Measurements from ENCODE around the gene SH2D3A. TPM values are rescaled to one million over a fixed set of nuclear protein-coding genes. Genes with fewer than 3 reads are reported as not detected.
"Not testable (repeated sequence)": the region's sequence is repeated elsewhere in the genome, so short reads cannot be mapped to it uniquely, and the experiment has no call there.

The SH2D3A gene
- polyA plus RNA-seq, 1 donor, result 1.4 TPM

DNA sequence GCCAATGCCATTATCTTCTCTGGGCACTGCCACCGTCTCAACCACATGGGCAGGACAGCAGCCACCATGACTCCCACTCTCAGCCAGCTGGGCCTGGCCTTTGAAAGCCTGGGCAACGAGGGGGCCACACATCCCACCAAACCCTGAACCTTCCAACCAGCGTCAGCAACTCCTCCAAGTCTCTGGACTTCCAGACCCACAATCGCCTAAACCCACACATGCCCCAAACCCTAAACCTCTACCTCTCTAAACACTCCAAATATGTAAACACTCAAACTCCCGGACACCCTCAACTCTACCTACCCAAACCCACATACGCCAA, 47.7 kb downstream of the SH2D3A start:
- no peak for DNase-seq

DNA sequence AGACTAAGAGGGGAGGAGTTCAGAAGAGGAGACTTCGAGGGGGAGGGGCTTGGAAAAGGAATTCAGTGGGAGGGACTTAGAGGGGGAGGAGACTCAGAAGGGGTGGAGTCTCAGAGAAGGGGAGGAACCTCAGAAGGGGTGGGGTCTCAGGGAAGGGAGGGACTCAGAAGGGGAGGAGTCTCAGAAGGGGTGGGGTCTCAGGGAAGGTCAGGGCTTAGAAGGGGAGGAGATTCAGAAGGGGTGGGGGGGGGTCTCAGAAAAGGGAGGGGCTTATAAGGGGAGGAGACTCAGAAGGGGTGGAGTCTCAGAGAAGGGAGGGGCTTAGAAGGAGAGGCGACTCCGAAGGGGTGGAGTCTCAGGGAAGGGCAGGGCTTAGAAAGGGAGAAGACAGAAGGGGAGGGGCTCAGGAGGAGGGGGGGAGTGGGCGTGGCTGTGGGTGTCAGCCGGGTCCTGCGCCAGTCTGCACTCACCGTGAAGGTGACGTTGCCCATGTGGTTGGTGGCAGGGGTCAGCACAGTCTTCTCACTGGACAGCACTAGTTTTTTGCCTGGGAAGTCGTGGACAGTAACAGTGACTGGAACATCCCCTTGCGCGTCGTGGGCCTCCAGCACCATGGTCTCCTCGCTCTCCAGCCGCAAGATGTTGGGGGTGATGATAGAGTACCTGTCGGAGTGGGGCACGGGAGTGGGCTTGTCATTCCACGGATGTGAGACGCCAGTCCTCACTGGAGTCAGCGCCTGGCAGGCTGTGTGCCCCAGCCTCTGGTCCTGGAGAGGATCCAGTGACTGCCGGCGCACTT, 48.3 kb downstream of the SH2D3A start:
- no peak for DNase-seq

DNA sequence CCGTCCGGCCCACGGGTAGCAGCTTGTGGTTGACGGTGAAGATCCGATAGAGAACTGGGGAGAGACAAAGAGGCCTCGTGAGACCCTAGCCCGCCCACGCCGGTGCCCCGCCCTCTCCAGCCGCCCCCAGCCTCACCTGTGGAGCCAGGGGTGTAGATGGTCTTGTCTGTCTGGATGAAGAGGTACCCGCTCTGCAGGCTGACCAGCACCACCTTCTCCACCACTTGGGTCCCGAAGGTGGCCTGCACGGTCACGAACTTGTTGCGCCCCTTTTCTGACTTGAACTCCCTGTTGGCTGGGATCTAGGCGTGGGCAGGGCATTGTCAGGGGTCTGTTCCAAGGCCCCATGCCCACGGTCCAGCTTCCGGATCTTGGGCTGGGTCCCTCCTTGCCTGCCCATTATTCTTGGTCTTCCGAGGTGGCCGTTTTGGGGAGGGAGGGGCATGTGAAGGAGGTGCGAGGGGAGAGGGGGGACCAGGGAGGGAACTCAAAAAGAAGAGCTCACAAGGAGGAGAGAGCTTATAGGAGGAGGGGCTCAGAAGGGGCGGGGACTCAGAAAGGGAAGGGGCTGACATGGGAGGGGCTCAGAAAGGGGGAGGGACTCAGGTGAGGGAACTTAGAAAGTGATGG, 49.0 kb downstream of the SH2D3A start:
- DNase-seq, result no peak

DNA sequence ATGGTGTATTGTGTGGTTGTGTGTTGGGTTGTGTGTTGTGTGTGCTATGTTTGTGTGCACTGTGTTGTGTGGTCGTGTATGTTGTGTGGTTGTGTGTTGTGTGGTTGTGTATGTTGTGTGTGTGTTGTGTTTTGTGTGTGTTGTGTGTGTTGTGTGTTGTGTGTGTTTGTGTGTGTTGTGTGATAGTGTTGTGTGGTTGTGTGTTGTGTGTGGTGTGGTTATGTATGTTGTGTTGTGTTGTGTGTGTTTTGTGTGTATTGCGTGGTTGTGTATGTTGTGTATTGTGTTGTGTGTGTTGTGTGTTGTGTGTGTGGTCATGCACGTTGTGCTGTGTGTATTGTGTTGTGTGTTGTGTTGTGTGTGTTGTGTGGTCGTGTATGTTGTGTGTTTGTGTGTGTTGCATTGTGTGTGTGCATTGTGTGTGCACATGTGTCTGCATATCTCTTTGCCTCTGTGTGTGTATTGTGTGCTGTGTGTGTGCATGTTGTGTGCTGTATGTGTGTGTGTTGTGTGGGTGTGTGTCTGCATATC, 49.7 kb downstream of the SH2D3A start:
- DNase-seq, result no peak

DNA sequence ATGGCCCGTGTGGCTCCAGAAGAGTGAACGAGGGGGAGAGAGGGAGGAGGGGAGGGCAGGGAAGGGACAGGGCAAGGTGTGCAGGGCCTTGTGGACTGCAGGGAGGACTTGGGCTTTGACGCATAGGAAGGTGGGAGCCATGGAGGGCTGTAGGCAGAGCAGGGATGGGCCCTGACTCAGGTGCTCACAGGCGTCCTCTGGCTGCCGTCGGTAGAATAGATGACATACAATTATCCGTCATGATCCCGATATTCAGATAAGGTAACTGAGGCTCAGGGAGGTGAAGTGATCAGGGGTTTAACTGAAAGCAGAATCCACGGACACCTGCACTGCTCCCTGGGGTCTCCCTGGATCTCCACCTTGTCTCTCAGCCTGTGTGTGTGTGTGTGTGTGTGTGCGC, 50.2 kb downstream of the SH2D3A start:
- no peak for DNase-seq

DNA sequence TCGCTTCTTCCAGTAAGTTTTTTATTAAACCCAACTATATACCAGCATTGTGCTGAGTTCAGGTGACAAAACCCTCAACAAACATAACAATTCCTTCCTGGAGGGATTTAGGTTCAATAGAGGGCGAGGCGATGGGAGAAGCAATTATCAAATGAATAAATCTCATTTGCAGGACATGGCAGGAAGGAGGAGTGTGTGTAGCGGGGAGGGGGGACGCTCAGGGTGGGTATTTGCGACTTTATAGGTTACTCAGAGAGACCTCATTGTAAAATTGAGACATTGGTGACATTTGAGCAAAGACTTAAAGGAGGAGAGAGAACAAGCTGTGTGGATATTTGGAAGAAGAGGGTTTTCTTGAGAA, 50.6 kb downstream of the SH2D3A start:
- DNase-seq, result no peak

DNA sequence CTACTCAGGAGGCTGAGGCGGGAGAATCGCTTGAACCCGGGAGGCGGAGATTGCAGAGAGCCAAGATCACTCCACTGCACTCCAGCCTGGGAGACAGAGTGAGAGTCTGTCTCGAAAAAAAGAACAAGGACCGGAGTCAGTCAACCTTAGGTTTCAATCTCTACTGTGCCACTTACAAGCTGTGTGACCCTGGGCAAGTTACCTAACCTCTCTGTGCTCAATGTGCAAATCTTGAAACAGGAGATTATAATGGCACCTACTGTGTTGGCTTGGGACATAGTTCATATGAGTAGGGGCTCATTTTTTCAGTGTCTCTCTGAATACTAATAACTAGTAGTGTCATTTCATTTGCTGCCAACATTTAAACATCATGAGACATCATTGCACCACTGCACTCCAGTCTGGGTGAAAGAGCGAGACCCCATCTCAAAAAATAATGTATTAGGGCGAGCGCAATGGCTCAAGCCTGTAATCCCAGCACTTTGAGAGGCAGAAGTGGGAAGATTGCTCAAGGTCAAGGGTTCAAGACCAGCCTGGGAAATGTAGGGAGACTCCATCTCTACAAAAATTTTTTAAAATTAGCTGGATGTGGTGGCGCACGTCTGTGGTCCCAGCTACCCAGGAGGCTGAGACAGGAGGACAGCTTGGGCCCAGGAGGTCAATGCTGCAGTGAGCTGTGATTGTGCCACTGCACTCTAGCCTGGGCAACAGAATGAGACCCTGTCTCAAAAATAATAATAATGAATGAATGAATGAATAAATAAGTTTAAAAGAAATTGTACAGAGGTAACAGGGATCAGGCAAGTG, 52.3 kb downstream of the SH2D3A start:
- no peak for DNase-seq

DNA sequence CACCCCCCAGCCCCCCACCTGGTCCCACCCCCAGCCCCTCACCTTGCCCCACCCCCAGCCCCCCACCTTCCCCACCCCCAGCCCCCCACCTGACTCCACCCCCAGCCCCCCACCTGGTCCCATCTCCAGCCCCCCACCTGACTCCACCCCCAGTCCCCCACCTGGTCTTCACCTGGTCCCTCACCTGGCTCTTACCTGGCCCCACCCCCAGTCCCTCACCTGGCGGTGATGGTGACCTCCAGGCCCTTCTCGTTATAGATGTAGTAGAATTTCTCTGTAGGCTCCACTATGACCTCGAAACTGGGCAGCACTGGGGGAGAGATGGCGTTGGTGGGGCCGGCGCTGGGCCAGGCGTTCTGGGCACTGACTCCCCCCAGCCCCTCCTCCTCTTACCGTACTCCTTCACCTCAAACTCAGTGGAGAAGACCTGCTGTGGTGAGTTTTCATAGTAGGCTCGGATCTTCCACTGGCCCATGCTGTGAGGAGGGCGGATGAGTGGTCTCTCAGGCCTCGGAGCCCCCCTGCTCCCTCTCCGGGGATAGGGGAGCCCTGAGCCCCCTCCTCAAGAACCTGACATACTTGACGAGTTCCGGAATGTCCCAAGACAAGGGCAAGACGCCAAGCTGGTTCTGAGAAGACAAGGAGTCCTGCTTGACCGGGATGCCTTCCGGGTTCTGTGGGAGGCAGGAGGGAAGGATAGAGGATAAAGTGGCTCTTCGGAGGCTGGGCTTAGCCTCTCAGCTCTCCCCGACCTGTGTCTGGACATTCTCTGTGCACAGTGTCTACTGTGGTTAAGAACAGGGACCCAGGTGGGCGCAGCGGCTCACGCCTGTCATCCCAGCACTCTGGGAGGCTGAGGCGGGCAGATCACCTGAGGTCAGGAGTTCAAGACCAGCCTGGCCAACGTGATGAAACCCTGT, 53.2 kb downstream of the SH2D3A start:
- no peak for DNase-seq

DNA sequence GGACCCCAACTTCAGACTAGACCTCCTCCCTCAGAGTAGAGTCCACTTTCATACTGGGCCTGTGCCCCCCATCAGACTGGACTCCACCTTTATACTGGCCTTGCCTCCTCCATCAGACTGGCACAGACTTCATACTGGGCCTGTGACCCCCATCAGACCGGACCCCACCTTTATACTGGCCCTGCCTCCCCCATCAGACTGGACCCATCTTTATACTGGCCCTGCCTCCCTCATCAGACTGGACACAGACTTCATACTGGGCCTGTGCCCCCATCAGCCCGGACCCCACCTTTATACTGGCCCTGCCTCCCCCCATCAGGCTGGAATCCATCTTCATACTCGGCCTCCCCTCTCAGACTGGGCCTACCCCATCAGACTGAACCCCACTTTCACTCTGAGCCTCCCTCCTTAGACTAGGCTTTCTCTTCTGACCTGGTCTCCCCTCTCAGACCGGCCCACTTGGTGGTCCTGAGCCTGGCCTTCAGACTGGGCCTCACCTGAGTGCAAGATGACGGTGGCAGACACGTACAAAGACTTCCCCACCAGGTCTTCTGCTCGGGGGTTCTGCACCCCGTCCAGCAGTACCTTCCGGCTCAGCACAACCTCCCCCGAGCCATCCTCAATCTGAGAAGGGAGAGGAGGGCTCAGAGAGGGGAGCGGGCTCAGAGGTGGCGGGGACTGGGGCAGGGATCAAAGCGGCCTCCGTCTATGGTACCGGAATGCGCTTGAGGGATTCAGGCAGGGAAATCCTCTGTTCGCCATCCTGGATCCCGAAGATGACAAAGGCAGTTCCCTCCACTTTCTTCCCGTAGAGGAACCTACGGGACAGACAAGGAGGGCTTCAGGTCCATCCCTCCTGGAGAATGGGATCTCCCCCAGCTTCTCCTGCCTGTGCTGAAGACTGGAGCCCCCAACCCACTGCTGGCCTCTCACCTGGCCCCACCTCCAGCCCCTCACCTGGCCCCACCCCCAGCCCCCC, 54.3 kb downstream of the SH2D3A start:
- DNase-seq, result no peak

DNA sequence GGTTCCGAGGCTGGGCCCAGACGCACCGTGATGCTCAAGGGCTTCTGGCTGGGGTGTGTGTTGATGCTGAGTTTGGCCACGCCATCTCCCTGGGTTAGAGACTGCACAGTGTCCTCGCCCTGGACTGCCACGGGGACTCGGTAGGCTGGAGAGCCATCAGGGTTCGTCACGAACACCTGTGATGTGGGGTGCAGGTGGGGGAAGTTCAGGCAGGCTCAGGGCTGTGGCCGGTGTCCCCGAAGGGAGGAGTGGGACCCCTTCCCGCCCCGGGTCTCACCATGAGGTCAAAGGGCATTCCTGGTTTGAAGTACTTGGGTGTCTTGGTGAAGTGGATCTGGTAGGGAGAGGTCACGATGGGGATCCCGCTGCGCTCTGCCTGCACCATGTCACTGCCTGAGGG, 55.0 kb downstream of the SH2D3A start:
- DNase-seq, result no peak

DNA sequence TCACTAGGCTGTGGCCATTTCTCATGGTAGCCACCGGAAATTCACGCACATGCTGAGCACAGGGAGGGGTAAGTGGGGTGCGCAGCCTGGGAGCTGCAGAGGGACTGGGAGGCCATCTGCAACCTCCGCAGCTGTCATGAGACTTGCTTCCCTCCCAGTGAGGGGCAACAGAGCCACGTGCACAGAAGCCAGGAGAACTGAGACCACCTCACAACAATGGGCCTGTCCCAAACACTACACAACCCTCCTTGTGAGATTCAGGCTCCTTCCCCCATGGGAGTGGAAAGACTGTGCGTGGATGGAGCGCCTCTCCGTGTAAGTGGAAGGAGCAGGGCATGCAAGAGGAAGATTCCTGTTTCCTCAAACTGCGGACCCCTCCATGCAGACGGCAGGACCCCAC, 55.6 kb downstream of the SH2D3A start:
- DNase-seq, result no peak

DNA sequence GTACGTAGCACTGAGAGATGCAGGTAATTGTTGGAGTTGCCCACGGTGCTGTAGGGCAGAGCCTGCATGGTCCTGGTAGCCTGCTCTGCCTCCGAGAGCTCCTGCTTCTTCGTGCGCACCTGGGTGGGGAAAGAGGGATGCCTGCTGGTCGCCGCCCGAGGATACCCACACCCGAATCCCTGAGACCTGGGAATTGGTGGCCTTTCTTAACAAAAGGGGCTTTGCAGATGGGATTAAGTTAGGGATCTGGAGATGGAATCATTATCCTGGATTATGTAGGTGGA, 56.2 kb downstream of the SH2D3A start:
- DNase-seq, result no peak

DNA sequence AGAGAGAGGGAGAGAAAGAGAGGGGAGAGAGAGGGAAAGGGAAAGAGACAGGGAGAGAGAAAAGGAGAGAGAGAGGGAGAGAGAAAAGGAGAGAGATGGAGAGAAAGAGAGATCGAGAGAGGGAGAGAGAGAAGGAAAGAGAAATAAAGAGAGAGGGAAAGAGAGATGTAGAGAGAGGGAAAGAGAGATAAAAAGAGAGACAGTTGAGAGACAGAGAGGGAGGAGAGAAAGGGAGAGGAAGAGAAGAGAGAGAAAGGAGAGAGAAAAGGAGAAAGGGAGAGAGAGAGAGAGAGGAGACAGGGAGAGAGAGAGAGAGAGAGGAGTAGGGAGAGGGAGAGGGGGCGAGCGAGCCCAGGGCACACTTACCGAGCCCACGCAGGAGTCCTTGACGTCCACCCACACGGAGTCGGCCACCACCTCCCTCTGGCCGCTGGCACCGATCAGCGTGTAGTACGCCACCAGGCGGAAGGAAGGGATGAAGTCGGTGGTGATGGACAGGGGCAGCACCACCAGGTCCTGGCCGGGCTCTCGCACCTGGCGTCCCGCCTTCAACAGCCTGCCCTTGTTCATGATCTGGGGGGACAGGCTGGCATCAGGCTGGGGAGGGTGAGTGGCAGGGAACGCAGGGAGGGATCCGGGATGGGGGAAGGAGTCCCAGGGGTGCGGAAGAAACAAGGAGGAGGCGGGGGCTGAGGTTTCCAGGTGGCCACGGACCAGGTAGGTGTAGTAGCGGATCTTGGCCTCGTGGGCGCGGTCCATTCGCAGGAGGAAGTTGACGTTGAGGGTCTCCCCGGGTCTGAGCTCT, 56.8 kb downstream of the SH2D3A start:
- no peak for DNase-seq

DNA sequence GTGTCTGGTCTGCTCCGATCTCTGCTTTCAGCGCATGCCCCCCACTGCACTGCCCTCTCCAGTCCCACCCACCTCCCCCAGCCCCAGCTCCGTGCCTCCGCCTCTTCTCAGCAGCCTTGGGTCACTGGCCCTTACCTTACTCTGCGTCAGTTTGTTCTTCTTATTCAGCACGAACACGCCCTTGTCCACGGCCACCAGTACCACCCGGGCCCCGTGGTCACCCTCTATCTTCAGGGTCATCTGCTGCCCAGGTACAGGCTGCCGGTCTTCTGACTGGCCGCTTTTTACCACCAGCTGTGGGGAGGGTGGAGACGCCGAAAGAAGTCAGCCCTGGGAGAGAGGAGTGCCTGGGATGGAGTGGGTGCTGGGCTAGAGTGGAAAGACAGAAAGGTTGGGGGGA, 57.7 kb downstream of the SH2D3A start:
- no peak for DNase-seq

DNA sequence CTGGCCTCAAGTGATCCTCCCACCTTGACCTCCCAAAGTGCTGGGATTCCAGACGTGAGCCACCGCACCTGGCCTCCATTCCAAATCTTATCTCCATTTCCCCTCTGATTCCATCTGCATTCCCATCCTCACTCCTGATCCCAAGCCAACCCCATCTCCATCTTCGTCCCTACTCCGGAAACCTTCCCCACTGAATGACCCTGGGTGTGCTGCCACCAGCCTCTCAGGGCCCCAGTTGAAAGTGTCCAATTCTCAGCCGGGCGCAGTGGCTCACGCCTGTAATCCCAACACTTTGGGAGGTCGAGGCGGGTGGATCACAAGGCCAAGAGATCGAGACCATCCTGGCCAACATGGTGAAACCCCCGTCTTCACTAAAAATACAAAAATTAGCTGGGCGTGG, 58.3 kb downstream of the SH2D3A start:
- DNase-seq, result not testable (repeated sequence)

DNA sequence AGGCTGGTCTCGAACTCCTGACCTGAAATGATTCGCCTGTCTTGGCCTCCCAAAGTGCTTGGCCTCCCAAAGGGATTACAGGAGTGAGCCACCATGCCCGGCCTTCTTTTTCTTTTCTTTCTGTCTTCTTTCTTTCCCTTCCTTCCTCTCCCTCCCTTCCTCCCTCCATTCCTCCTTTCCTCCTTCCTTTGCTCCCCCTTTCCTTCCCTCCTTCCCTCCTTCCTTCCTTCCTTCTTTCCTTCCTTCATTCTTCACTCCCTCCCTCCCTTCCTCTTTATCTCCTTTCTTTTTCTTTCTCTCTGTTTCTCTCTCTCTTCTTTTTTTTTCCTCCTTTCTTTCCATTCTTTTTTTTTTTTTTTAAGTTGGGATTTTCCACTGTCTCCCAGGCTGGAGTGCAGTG, 58.9 kb downstream of the SH2D3A start:
- no peak for DNase-seq

DNA sequence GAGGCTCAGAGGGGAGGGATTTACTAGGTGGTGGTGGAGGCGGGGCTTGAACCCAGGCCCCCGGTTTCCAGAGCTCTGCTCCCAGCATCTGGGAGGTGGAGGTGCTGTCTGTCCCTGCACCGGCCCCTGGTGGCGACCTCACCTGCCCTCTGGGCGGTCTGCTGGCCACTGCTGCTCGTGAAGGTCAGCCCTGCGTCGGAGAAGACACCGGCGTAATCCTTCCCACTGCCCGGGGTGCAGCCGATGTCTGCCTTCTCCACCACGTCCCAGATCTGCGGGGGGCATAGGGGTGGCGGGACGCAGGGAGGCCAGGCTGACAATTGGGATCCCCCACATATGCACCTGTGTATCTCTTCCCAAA, 59.6 kb downstream of the SH2D3A start:
- no peak for DNase-seq

DNA sequence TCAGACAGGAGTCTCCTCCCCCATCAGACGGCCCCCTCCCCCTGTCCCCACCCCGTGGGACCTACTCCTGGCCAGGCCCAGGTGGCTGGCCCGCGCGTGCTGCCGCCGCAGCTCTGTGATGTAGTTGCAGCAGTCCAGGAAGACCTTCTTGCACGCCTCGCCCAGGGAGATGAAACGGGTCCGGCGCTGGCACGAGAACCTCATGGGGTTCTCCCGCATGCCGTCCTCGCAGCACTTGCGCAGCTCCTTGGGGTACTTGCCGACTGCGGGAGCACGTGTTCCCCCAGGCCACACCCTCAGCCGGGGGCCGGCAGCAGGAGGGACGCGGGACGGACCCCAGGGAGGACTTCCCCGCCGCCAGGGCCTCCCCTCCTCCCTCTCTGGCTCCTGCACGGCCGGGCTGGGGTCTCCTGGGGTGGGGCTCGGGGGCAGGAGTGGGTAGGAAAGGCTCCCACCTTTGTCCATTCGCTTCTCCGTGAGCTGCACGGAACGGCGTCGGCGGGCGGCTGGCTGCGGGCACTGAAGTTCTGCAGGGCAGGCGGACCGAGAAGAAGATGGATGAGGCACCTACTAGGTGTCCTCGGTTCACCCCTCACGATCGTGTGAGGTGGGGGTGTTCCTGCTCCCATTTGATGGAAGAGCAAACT, 60.1 kb downstream of the SH2D3A start:
- DNase-seq, result no peak

DNA sequence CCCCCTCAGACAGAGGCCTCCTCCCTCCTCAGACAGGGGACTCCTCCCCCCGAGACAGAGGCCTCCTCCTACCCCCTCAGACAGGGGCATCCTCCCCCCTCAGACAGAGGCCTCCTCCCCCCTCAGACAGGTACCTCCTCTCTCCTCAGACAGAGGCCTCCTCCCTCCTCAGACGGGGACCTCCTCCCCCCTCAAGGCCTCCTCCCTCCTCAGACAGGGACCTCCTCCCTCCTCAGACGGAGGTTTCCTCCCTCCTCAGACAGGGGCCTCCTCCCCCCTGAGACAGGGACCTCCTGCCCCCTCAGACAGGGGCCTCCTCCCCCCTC, 60.6 kb downstream of the SH2D3A start:
- DNase-seq, result no peak

DNA sequence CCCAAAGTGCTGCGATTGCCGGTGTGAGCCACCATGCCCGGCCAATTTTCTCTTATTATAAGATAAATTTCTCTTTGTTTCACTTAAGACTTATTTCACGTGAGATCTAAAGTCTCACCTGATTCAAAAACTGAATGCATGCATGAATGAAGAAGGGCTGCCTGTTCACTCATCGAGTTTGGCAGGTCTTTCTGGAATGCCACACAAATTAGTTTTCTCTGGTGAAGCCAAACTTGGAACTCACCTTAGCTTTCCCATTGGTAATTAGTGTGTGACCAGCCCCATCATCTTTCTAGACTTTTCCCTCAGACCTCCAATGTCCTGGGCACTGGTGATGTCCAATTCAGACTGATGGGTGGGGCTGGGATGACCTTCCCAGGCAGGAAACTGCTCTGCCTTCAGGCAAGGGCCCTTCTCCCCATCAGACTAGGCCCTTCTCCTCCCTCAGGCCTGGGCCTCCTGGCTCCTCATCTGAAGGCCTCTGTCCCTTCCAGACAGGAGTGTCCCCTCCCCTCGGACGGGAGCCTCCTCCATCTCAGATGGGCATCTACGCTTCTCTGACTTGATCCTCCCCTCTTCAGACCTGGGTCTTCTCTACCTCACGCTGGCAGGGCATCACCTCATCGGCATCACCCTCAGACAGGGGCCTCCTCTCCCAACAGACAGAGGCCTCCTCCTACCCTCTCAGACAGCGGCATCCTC, 61.2 kb downstream of the SH2D3A start:
- DNase-seq, result no peak

Measured in hindlimb muscle (tissue), 1 donor.